H1 (cell line): ENCODE measurements around the gene PHTF2. TPM values are rescaled to one million over a fixed set of nuclear protein-coding genes. Genes with fewer than 3 reads are reported as not detected.

ENCODE experiments used
- CTCF ChIA-PET: fragments of 300-600 bp; sonication (Branson Sonifier 250); formaldehyde crosslinking; loops from one replicate; lab custom pipeline; 2021; ENCODE audit not compliant: partially characterized antibody; lab: Charles Lee
- POLR2A ChIA-PET: fragments of 300-600 bp; sonication (Branson Sonifier 250); formaldehyde crosslinking; loops from one replicate; lab custom pipeline; 2021; ENCODE audit warnings: inconsistent platforms; ENCODE audit not compliant: partially characterized antibody; lab: Charles Lee
- DNase-seq, 2 experiments: peaks; one replicate each; pipeline versions ENCODE4 v3.0.0 to v3.0.0-alpha.2; 2010 to 2022; ENCODE audit warnings: low spot score in 2 of 2, low read depth in 1 of 2, mixed read lengths in 1 of 2
- FAIRE-seq: peaks from 2 replicates; lab custom pipeline; 2011; peaks lifted over from hg19 to GRCh38; lab: Jason Lieb, UNC
- H2AFZ ChIP-seq: 2 replicates; pipeline ENCODE4 v1.8.1; 2012; ENCODE audit warnings: low read length, inconsistent platforms
- H2AK5ac ChIP-seq: 2 replicates; pipeline ENCODE4 v1.6.1; 2013; ENCODE audit warnings: low read depth, low read length
- H2BK120ac ChIP-seq: replicated peaks from 2 replicates; pipeline ENCODE3; 2013; ENCODE audit warnings: low read depth, low read length, inconsistent platforms
- H2BK12ac ChIP-seq: 2 replicates; pipeline ENCODE4 v1.6.1; 2013; ENCODE audit warnings: low read depth, low read length
- H2BK15ac ChIP-seq: 2 replicates; pipeline ENCODE4 v1.6.1; 2013; ENCODE audit warnings: low read length
- H2BK20ac ChIP-seq: 2 replicates; pipeline ENCODE4 v1.6.1; 2013; ENCODE audit warnings: low read length
- H2BK5ac ChIP-seq: 2 replicates; pipeline ENCODE4 v1.6.1; 2013; ENCODE audit warnings: low read depth, low read length
- H3K14ac ChIP-seq: 2 replicates; pipeline ENCODE4 v1.6.1; 2013; ENCODE audit warnings: inconsistent platforms; ENCODE audit not compliant: insufficient read length
- H3K18ac ChIP-seq: 2 replicates; pipeline ENCODE4 v1.6.1; 2013; ENCODE audit warnings: low read length; ENCODE audit errors: extremely low read depth
- H3K23ac ChIP-seq: 2 replicates; pipeline ENCODE4 v1.6.1; 2013; ENCODE audit warnings: inconsistent platforms; ENCODE audit not compliant: insufficient read length
- H3K23me2 ChIP-seq: 2 replicates; pipeline ENCODE4 v1.6.1; 2013; ENCODE audit warnings: low read depth, low read length
- H3K27ac ChIP-seq: 2 replicates; pipeline ENCODE4 v1.6.1; 2011; ENCODE audit warnings: low read depth, low read length, inconsistent platforms
- H3K27me3 ChIP-seq, 4 experiments: replicated peaks in 1 of 4; 1 replicate in 1 of 4; 2 replicates in 3 of 4; pipeline versions ENCODE4 v1.6.1 to v1.8.1; 2011 to 2013; ENCODE audit warnings: low read length in 3 of 4, mild to moderate bottlenecking in 3 of 4, inconsistent platforms in 2 of 4, mixed read lengths in 2 of 4, moderate library complexity in 1 of 4; ENCODE audit not compliant: control insufficient read depth in 3 of 4, insufficient read depth in 3 of 4; ENCODE audit errors: extremely low read depth in 1 of 4
- H3K36me3 ChIP-seq, 4 experiments: 2 replicates each; pipeline versions ENCODE4 v1.6.1 to v1.8.1; 2011 to 2013; ENCODE audit warnings: mild to moderate bottlenecking in 4 of 4, low read length in 3 of 4, moderate library complexity in 2 of 4, control low read depth in 1 of 4, inconsistent platforms in 1 of 4; ENCODE audit not compliant: insufficient read depth in 4 of 4, control insufficient read depth in 2 of 4
- H3K4ac ChIP-seq: replicated peaks from 2 replicates; pipeline ENCODE3; 2013; ENCODE audit warnings: low read length, low read depth, mixed read lengths, inconsistent platforms; ENCODE audit not compliant: insufficient read length
- H3K4me1 ChIP-seq, 4 experiments: replicated peaks in 1 of 4; 1 replicate in 1 of 4; 2 replicates in 3 of 4; pipeline versions ENCODE4 v1.6.1 to v1.8.1; 2011 to 2013; ENCODE audit warnings: low read length in 3 of 4, inconsistent platforms in 2 of 4, mixed read lengths in 1 of 4; ENCODE audit not compliant: insufficient read depth in 4 of 4, control insufficient read depth in 3 of 4
- H3K4me2 ChIP-seq, 2 experiments: 2 replicates each; pipeline versions ENCODE4 v1.6.1 to v1.8.1; 2011 to 2013; ENCODE audit warnings: low read depth in 2 of 2, low read length in 2 of 2, control low read depth in 1 of 2, inconsistent platforms in 1 of 2, mild to moderate bottlenecking in 1 of 2; ENCODE audit not compliant: insufficient read depth in 1 of 2
- H3K4me3 ChIP-seq, 4 experiments: fragments of 200-600, 300-600 bp in 1 of 4; sonication (generic), shearing (Covaris generic), sonication (Bioruptor Twin) in 1 of 4; 2 replicates each; pipeline versions ENCODE4 v1.5.1 to v1.8.1; 2011 to 2016; ENCODE audit warnings: low read length in 4 of 4, low read depth in 3 of 4, control low read depth in 2 of 4, inconsistent platforms in 2 of 4, mild to moderate bottlenecking in 2 of 4, mixed read lengths in 1 of 4, moderate library complexity in 1 of 4; ENCODE audit not compliant: insufficient read depth in 2 of 4; ENCODE audit errors: extremely low read depth in 1 of 4
- H3K56ac ChIP-seq: replicated peaks from 2 replicates; pipeline ENCODE3; 2013; ENCODE audit warnings: low read depth, mild to moderate bottlenecking, mixed read lengths, low read length, inconsistent platforms; ENCODE audit not compliant: insufficient read length
- H3K79me1 ChIP-seq: 2 replicates; pipeline ENCODE4 v1.6.1; 2013; ENCODE audit warnings: low read depth, low read length, control low read depth
- H3K79me2 ChIP-seq, 2 experiments: 2 replicates each; pipeline versions ENCODE4 v1.6.1 to v1.8.1; 2012 to 2013; ENCODE audit warnings: low read length in 2 of 2, mild to moderate bottlenecking in 2 of 2, inconsistent platforms in 1 of 2; ENCODE audit not compliant: insufficient read depth in 2 of 2, control insufficient read depth in 1 of 2
- H3K9ac ChIP-seq, 4 experiments: replicated peaks in 1 of 4; 1 replicate in 1 of 4; 2 replicates in 3 of 4; pipeline versions ENCODE4 v1.6.1 to v1.8.1; 2011 to 2013; ENCODE audit warnings: low read depth in 3 of 4, low read length in 3 of 4, control low read depth in 2 of 4, mild to moderate bottlenecking in 2 of 4, moderate library complexity in 2 of 4, inconsistent platforms in 1 of 4; ENCODE audit errors: extremely low read depth in 1 of 4
- H3K9me3 ChIP-seq, 2 experiments: 2 replicates each; pipeline versions ENCODE4 v1.6.1 to v1.8.1; 2012 to 2013; ENCODE audit warnings: mild to moderate bottlenecking in 2 of 2, moderate library complexity in 2 of 2, control low read depth in 1 of 2, inconsistent platforms in 1 of 2, low read depth in 1 of 2, low read length in 1 of 2, mixed read lengths in 1 of 2; ENCODE audit not compliant: insufficient read depth in 2 of 2
- H4K20me1 ChIP-seq, 2 experiments: replicated peaks in 1 of 2; 2 replicates each; pipeline versions ENCODE3 to v1.8.1; 2011 to 2013; ENCODE audit warnings: inconsistent platforms in 2 of 2, low read length in 2 of 2, mild to moderate bottlenecking in 1 of 2; ENCODE audit not compliant: insufficient read depth in 2 of 2, control insufficient read depth in 1 of 2
- H4K5ac ChIP-seq: 2 replicates; pipeline ENCODE4 v1.6.1; 2013; ENCODE audit warnings: low read length, low read depth, mixed read lengths, inconsistent platforms; ENCODE audit not compliant: insufficient read length
- H4K8ac ChIP-seq: 2 replicates; pipeline ENCODE4 v1.8.0; 2013; ENCODE audit warnings: mild to moderate bottlenecking, moderate library complexity, low read length, inconsistent platforms; ENCODE audit not compliant: insufficient read depth; ENCODE audit errors: extremely low read depth
- H4K91ac ChIP-seq: replicated peaks from 2 replicates; pipeline ENCODE3; 2013; ENCODE audit warnings: low read length, mixed read lengths, inconsistent platforms; ENCODE audit not compliant: insufficient read length
- WGBS, 2 experiments: shearing (Covaris generic) in 1 of 2; methylation state at CpG; one replicate each; pipeline versions ENCODE4 v1.1.6 to v1.1.7; 2013 to 2015; ENCODE audit warnings: low lambda C conversion rate in 2 of 2, mixed read lengths in 2 of 2, inconsistent platforms in 1 of 2, low coverage in 1 of 2, missing lambda C conversion rate in 1 of 2; ENCODE audit not compliant: insufficient replicate concordance in 2 of 2, insufficient coverage in 1 of 2, insufficient read length in 1 of 2; ENCODE audit errors: extremely low coverage in 1 of 2, missing lambda C conversion rate in 1 of 2; 5-methylcytosine and 5-hydroxymethylcytosine counted together
- polyA plus RNA-seq, 7 experiments: library from polyadenylated mRNA; depleted of rRNA in 3 of 7; stranded (reverse) in 5 of 7; unstranded in 2 of 7; fragments of >200 nt in 5 of 7; fragments of 200-250 nt in 2 of 7; gene quantifications; 1 replicate in 5 of 7; 2 replicates in 1 of 7; 4 replicates in 1 of 7; pipeline versions ENCODE4 v1.2.1 to v1.2.3, GENCODE V29; 2011 to 2013; ENCODE audit warnings: missing spikeins in 2 of 7, mixed read lengths in 2 of 7
- total RNA-seq: library from RNA; stranded (reverse); fragmentation: NEBNext Ultra II Directional; extraction: Animal tissue kit (Norgen Biotek cat#: 25700); gene quantifications from 2 replicates; pipeline ENCODE4 v1.2.1, GENCODE V29; 2021
- TF ChIP-seq, protein P1 (sequence below): IDR thresholded peaks from 2 replicates; pipeline ENCODE4 v1.6.1; 2012; ENCODE audit warnings: inconsistent platforms

Gene PHTF2
- total and polyA plus RNA-seq, 2 of the 8 experiments (the other 6 are each of a cell fraction or from before 2014, with no cell fraction given), result 9.0 to 25.4 TPM

DNA sequence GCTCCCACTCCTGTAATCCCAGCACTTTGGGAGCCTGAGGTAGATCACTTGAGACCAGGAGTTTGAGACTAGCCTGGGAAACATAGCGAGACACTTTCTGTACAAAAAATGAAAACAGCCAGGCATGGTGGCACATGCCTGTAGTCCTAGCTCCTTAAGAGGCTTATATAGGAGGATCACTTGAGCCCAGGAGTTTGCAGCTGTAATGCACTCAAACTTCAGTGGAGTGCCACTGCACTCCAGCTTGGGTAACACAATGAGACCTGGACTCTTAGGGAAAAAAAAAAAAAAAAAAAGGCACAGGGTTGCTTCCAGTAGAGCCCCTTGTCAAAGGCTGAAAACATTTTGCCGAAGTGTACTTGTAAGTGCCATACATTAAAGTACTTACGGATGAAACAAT, 195.3 kb downstream of the PHTF2 start:
- Histone ChIP-seq H3K27ac (no peak overlapping the region), H3K4me2 (no peak overlapping the region), H3K36me3 (no peaks in the 10 kb centered on the region), H4K20me1 (no peaks in the 10 kb centered on the region), H3K56ac (no peak overlapping the region), H3K79me1 (no peaks in the 10 kb centered on the region), H3K23ac (no peak overlapping the region), H4K5ac (no peak overlapping the region), H3K14ac (no peak overlapping the region), H3K23me2 (no peaks in the 10 kb centered on the region), H2BK15ac (no peak overlapping the region), H3K4me3 (no peak overlapping the region), H3K4ac (no peak overlapping the region), H3K27me3 (no peaks in the 10 kb centered on the region), H3K79me2 (no peaks in the 10 kb centered on the region), H2BK5ac (no peak overlapping the region), H3K9me3 (no peaks in the 10 kb centered on the region), H3K9ac (no peak overlapping the region), H2AK5ac (no peak overlapping the region), H2BK120ac (no peak overlapping the region), H3K18ac (no peak overlapping the region), H3K4me1 (peaks cover 3 to 6% (median 4%) of the 10 kb centered on the region in 4 experiments; a peak in 6 of 7 replicates), H4K8ac (no peak overlapping the region), H2AFZ (no peak overlapping the region), H2BK20ac (no peak overlapping the region), H4K91ac (no peak overlapping the region), H2BK12ac (no peak overlapping the region)
- WGBS, 2 experiments, result 90% methylated on average over 3 of the region's 3 CpGs; no CpG with 5 or more reads in 1 of the 2 experiments
- DNase-seq (no peak), FAIRE-seq (no peak)
- POLR2A ChIA-PET, result no interaction called here
- CTCF ChIA-PET, result interaction anchor here (0.6 to 5.3 kb wide), 7 partner anchors 18 to 201 kb away, joined by 3 to 39 read pairs (median 3); no protein-coding TSS in a partner anchor
- TF ChIP-seq, protein P1, sequence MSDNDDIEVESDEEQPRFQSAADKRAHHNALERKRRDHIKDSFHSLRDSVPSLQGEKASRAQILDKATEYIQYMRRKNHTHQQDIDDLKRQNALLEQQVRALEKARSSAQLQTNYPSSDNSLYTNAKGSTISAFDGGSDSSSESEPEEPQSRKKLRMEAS, result no peak
